WI38 (cell line): ENCODE data around the gene SIKE1.
"Not testable (repeated sequence)": the region's sequence is repeated elsewhere in the genome, so short reads cannot be mapped to it uniquely, and the experiment has no call there.

Experiments used
- H3K4me3 ChIP-seq: 2 replicates; pipeline ENCODE4 v1.5.1; 2011; ENCODE audit warnings: low read depth, mild to moderate bottlenecking, control low read depth, low read length
- TF ChIP-seq, protein P1 (sequence below): IDR thresholded peaks from 2 replicates; pipeline ENCODE4 v1.5.1; 2012; ENCODE audit warnings: low read depth, mild to moderate bottlenecking, control low read depth, low read length

SIKE1 gene

GRCh38 chr1:114794038-114794437 lies 13.6 kb upstream of the SIKE1 start:
- TF ChIP-seq, protein P1, sequence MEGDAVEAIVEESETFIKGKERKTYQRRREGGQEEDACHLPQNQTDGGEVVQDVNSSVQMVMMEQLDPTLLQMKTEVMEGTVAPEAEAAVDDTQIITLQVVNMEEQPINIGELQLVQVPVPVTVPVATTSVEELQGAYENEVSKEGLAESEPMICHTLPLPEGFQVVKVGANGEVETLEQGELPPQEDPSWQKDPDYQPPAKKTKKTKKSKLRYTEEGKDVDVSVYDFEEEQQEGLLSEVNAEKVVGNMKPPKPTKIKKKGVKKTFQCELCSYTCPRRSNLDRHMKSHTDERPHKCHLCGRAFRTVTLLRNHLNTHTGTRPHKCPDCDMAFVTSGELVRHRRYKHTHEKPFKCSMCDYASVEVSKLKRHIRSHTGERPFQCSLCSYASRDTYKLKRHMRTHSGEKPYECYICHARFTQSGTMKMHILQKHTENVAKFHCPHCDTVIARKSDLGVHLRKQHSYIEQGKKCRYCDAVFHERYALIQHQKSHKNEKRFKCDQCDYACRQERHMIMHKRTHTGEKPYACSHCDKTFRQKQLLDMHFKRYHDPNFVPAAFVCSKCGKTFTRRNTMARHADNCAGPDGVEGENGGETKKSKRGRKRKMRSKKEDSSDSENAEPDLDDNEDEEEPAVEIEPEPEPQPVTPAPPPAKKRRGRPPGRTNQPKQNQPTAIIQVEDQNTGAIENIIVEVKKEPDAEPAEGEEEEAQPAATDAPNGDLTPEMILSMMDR: no peak
- no peak overlapping the region for H3K4me3 ChIP-seq

DNA sequence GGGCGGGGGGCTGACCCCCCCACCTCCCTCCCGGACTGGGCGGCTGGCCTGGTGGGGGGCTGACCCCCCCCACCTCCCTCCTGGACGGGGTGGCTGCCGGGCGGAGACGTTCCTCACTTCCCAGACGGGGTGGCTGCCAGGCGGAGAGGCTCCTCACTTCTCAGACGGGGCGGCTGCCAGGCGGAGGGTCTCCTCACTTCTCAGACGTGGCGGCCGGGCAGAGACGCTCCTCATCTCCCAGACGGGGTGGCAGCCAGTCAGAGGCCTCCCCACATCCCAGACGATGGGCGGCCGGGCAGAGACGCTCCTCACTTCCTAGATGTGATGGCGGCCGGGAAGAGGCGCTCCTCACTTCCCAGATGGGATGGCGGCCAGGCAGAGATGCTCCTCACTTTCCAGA lies 10.1 kb upstream of the SIKE1 start:
- not testable (repeated sequence) for H3K4me3 ChIP-seq

GRCh38 chr1:114786440-114786839 lies 6.0 kb upstream of the SIKE1 start:
- H3K4me3 ChIP-seq: not testable (repeated sequence)

- H3K4me3 ChIP-seq: no peak overlapping the region
- TF ChIP-seq, protein P1: no peak
Observed at GRCh38 chr1:114782476-114782875, 2.0 kb upstream of the SIKE1 start.

DNA sequence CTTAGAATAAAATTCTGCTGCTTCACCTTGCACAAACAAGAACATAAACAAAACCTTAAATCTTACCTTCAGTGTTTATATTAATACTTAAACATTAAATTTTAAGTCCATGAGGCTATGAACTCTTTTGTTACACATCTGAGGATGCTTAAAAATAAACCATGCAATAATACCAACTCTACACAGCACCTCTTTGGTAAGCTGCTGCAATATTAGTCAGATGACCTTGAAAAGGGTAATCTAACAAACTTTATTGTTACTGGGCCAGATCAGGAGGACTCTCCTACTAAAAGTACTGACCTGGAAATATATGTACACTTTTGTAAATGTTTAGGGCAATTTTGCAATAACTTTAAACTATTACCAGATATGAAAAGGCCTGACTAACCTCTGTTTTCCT lies 763 bp downstream of the SIKE1 start:
- H3K4me3 ChIP-seq: peak overlapping the region; percentile 95
- TF ChIP-seq, protein P1: no peak

GRCh38 chr1:114776726-114777125 lies 3.8 kb downstream of the SIKE1 start:
- H3K4me3 ChIP-seq: not testable (repeated sequence)

DNA sequence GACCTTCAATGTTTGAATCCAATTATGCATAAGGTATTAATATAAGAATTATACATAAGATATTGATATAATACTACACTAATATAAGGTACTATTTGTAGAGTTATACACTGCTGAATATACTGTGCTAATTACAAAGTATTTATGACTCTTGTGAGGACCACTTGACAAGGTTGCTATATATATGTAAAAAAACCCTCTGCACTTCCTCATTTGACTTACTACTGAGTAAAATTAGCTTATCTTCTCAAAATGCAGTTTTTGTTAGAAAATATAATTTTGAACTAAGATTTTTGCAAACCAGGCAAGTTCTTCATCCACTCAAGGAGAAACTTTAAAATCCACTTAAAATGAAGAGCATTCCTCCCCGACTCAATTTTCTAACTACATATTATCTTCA lies 8.5 kb downstream of the SIKE1 start:
- no peak overlapping the region for H3K4me3 ChIP-seq
- TF ChIP-seq, protein P1: no peak

DNA sequence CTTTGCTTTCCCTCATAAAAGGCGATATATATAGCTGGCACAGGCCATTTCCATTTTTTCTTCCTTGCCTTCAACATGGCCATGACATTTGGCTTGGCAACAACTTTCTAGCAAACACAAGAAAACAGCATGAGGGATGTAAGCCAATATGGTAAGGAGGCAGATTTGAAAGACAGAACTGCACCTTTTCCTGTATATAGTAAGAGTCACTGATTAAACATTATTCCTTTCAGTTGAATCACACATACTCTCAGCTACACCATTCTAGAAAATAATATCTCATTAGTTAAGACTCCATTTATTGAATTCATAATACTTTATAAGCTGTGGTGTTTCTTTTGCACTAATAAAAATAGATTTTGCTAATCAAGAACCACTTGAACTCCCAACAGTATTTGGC lies 9.5 kb downstream of the SIKE1 start:
- TF ChIP-seq, protein P1: no peak
- no peak overlapping the region for H3K4me3 ChIP-seq

- H3K4me3 ChIP-seq: no peak overlapping the region
- TF ChIP-seq, protein P1: no peak
Observed at GRCh38 chr1:114764689-114765088, 15.8 kb downstream of the SIKE1 start.
